GM12865 (cell line): ENCODE data around the gene PRKCE.

ENCODE experiments used
- DNase-seq: peaks from one replicate; pipeline ENCODE4 v3.0.0; 2010; ENCODE audit warnings: low read depth
- H3K4me3 ChIP-seq: 2 replicates; pipeline ENCODE4 v1.5.1; 2011; ENCODE audit warnings: mild to moderate bottlenecking, low read depth, low read length, control low read depth
- TF ChIP-seq, protein P1 (sequence below): IDR thresholded peaks from 2 replicates; pipeline ENCODE4 v1.5.1; 2011; ENCODE audit warnings: low read length, control low read depth, low read depth, inconsistent platforms; ENCODE audit not compliant: insufficient read depth; ENCODE audit errors: missing control alignments

The PRKCE gene

DNA sequence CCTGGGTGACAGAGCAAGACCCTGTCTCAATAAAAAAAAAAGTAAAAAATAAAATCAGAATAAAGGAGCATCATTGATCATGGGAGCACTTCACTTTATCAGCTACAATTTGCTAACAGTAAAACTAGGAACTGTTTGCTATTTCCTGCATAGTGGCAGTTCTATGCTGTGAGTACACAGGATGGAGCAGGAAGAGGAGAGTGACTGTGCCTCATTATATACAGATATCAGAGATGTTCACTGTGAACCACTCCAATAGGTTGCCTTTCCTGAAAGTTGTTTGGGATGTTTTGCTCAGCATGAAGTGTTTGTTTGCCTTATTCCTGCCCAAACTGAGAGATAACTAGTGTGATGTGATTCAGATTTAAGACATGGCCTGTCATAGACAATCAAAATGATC lies 494.4 kb downstream of the PRKCE start:
- TF ChIP-seq, protein P1, sequence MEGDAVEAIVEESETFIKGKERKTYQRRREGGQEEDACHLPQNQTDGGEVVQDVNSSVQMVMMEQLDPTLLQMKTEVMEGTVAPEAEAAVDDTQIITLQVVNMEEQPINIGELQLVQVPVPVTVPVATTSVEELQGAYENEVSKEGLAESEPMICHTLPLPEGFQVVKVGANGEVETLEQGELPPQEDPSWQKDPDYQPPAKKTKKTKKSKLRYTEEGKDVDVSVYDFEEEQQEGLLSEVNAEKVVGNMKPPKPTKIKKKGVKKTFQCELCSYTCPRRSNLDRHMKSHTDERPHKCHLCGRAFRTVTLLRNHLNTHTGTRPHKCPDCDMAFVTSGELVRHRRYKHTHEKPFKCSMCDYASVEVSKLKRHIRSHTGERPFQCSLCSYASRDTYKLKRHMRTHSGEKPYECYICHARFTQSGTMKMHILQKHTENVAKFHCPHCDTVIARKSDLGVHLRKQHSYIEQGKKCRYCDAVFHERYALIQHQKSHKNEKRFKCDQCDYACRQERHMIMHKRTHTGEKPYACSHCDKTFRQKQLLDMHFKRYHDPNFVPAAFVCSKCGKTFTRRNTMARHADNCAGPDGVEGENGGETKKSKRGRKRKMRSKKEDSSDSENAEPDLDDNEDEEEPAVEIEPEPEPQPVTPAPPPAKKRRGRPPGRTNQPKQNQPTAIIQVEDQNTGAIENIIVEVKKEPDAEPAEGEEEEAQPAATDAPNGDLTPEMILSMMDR: no peak
- H3K4me3 ChIP-seq: no peak overlapping the region
- no peak for DNase-seq

DNA sequence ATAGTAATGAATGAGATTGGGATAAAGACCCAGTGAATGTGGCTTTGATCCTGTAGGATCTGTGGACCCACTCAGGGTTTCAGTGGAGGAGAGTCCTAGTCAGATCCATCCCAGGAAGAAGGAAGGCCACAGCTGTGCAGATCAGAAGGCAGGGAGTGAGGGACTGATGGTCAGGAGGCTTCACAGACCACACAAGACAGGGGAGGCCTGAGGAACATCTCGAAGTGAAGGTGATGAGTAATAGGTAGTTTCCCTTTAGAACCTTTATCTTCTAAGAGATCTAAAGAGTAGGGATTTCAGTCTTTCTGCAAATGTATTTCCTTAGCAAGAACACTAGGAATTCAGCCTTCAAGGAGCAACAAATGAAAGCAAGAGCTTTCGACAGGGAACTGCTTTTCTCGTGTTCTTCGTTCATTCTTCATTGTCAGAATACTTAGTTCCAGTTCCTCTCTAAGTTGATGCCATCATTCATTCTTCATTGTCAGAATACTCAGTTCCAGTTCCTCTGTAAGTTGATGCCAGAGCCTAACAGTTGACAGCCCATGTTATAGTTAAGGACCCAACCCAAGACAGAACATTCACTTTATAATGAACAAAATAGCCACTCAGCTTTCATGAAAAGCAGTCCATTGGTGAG lies 495.5 kb downstream of the PRKCE start:
- TF ChIP-seq, protein P1: no peak
- H3K4me3 ChIP-seq: no peak overlapping the region
- no peak for DNase-seq

GRCh38 chr2:46147626-46148368 lies 496.3 kb downstream of the PRKCE start:
- TF ChIP-seq, protein P1: no peak
- H3K4me3 ChIP-seq: no peak overlapping the region
- no peak for DNase-seq

DNA sequence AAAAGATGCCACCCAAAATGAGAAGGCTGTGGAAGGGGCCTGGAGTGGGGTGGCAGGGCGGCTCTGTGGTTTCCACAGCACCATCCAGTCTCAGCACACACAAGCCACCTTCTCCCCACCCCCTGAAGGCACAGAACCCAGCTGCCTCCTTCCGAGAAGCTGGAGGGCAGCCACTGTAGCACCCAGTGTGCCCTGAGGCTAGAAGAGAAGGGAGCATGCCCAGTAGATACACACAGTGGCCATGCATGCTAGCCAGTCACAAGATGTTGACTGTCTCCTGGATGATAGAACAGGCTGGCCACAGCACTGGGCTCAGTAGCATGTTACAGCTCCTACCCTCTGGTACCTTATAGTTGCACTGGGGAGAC lies 496.9 kb downstream of the PRKCE start:
- no peak overlapping the region for H3K4me3 ChIP-seq
- DNase-seq: no peak
- TF ChIP-seq, protein P1: no peak

DNA sequence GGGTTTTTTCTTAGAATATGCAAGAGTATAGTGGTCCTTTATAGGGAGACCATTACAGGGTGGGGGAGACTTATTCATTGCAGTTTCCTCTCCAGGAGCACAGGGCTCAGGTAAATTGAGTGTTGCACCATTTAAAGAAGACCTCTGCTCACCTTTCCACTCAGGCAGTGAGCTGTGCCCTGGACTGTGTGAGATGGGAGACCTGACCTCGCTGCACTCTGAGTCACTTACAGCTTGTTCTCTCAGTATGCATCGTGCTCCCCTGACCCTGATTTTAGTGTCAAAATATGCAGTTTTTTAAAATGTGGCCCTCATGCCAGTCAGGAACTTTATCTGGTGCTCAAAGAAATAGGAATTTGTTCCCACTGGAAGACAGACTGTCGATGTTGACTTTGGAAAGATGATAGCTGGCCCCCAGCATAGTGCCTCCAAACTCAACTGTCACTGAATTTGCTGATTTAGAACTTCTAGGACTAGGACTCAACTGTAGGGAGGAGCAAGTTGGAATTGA lies 499.0 kb downstream of the PRKCE start:
- TF ChIP-seq, protein P1: no peak
- no peak for DNase-seq
- no peak overlapping the region for H3K4me3 ChIP-seq

GRCh38 chr2:46151577-46151976 lies 500.1 kb downstream of the PRKCE start:
- DNase-seq: no peak
- no peak overlapping the region for H3K4me3 ChIP-seq
- TF ChIP-seq, protein P1: no peak
